Activated CD8-positive, alpha-beta memory T cell treated with anti-CD3 and anti-CD28 coated beads, Interleukin-2, amount 50 U/mL, for 1 hour (primary cell): ENCODE data around the gene TENT5A.
"Not testable (repeated sequence)": the region's sequence is repeated elsewhere in the genome, so short reads cannot be mapped to it uniquely, and the experiment has no call there.

Experiments
- DNase-seq: peaks from one replicate; pipeline ENCODE4 v3.0.0-alpha.2; 2020; ENCODE audit errors: extremely low read depth

TENT5A gene

GRCh38 chr6:81750681-81751387 lies 1.6 kb downstream of the TENT5A start:
- DNase-seq = no peak

GRCh38 chr6:81750200-81750599 lies 2.3 kb downstream of the TENT5A start:
- no peak for DNase-seq

- no peak for DNase-seq
Observed at GRCh38 chr6:81749707-81750106, 2.8 kb downstream of the TENT5A start.

- no peak for DNase-seq
Observed at GRCh38 chr6:81748994-81749393, 3.5 kb downstream of the TENT5A start.

- DNase-seq = no peak
Observed at GRCh38 chr6:81747327-81747726, 5.2 kb downstream of the TENT5A start.

- no peak for DNase-seq
Observed at GRCh38 chr6:81744131-81744530, 8.3 kb downstream of the TENT5A start.

GRCh38 chr6:81743649-81744048 lies 8.8 kb downstream of the TENT5A start:
- no peak for DNase-seq

GRCh38 chr6:81741689-81742088 lies 10.8 kb downstream of the TENT5A start:
- DNase-seq = no peak

GRCh38 chr6:81740591-81740990 lies 11.9 kb downstream of the TENT5A start:
- not testable (repeated sequence) for DNase-seq

GRCh38 chr6:81739230-81740195 lies 13.0 kb downstream of the TENT5A start:
- DNase-seq = no peak

GRCh38 chr6:81736428-81736827 lies 16.1 kb downstream of the TENT5A start:
- DNase-seq = no peak

GRCh38 chr6:81735756-81736380 lies 16.6 kb downstream of the TENT5A start:
- DNase-seq = no peak

GRCh38 chr6:81734500-81735150 lies 17.9 kb downstream of the TENT5A start:
- DNase-seq = no peak

GRCh38 chr6:81734081-81734480 lies 18.4 kb downstream of the TENT5A start:
- DNase-seq = no peak

- DNase-seq = no peak
Observed at GRCh38 chr6:81731814-81732213, 20.7 kb downstream of the TENT5A start.

- DNase-seq = no peak
Observed at GRCh38 chr6:81727876-81728517, 24.5 kb downstream of the TENT5A start.

GRCh38 chr6:81725127-81725526 lies 27.4 kb downstream of the TENT5A start:
- no peak for DNase-seq

GRCh38 chr6:81722506-81723223 lies 29.8 kb downstream of the TENT5A start:
- DNase-seq = no peak

- DNase-seq = no peak
Observed at GRCh38 chr6:81720427-81720826, 32.1 kb downstream of the TENT5A start.

- DNase-seq = no peak
Observed at GRCh38 chr6:81718126-81718525, 34.4 kb downstream of the TENT5A start.

- no peak for DNase-seq
Observed at GRCh38 chr6:81714684-81715083, 37.8 kb downstream of the TENT5A start.
